GM19025 (cell line): ENCODE results near the gene HOXA10.

ENCODE experiments used
- ATAC-seq: cut with Tn5 transposase; IDR thresholded peaks from one replicate; pipeline ENCODE4 v1.9.1; 2021; ENCODE audit warnings: mild to moderate bottlenecking, low read depth, moderate library complexity; ENCODE audit not compliant: unreplicated experiment

The HOXA10 gene

GRCh38 chr7:27191833-27192545 lies 17.9 kb upstream of the HOXA10 start:
- ATAC-seq: no peak

DNA sequence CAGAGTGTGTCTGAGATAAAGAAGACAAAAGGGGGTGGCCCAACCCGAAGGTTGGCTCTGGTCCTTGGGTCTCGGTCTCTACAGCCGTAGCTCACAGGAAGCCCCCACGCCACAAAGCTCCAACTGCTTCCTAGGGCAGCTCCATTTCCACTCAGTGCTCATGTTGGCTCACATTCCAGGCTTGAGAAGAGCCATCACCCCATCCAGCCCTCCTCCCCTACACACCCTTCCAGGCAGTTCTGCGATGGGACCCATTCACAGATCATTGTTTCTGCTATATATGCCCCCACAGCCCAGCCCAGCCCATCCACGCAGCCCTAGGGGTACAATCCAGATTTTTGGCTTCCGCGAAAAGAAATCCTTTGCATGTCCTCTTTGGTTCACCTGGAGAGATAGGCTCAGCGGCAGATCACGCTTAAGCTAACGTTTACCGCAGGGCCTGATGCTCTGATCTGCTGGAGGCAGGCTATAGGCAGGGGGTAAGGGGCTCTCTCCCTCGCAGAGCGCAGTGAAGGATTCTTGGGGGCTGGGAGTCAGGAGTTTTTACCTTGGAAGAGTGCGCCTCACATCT lies 17.1 kb upstream of the HOXA10 start:
- ATAC-seq: no peak

DNA sequence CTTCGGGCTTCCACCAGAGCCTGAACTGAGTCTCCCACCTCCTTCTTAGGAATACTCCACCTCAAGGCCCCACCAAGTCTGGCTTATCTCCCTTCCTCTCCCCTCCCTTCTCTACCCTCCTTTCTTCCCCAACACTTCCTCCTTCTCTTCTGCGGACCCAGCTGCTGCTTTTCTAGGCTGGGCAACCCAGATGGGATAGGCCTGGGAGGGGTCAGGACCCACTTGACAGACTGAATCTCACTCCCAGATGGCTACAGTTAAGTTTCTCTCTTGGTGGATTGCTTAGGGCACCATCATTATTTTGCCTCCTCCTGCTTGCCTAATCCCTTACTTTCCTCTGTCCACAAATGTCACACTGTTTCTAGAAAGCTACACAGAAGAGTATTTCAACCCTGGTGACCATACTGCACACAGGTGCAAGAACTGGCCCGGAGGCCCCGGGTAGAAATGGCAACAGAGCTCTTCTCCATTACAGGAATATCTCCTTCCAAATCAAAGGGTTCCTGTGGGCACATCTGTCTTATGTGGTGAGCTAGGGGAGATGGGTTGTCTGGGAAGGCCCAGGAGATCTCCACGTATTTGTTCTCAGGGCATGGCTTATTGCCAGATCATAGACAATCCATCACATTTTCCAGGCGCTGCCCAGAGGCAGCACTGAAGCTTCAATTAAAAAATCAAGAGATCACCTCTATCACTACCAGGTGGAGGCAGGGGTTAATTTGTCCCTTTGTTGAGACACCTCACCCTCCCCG lies 16.1 kb upstream of the HOXA10 start:
- ATAC-seq: no peak

DNA sequence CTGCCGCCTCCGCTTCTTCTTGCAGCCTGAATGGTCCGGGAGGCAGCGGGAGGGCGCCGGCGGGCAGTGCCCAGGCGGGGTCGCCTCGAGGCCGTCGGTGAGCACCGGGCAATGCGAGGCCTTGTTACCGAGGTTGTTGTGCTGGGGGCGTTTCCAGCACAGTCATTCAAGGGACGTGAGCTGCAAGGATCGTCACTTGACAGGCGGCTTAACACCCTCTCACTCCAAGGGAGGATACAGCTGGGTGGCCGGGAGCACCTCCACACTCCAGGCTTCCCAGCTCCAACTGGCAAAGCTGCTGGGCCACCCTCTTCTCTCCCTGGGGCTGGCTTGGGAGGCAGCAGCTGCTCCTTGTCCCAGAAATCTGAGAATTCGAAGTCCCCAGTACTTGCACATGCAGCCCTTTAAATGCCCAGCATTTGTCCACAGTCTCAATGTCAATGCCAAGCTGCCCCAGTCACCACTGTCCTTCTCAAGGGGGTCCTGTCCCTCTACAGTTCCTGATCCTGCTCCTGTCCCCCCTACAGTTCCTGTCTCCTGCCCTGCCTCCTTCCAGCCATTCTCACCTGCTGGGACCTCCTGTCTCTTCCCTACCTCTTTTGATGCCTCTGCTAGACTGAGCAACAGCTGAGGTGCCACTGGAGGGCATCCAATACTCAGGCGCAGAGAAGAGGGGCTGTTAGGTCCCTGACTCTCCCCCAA lies 15.3 kb upstream of the HOXA10 start:
- no peak for ATAC-seq

- ATAC-seq: no peak
Observed at GRCh38 chr7:27188386-27189294, 14.5 kb upstream of the HOXA10 start.

GRCh38 chr7:27187475-27188385 lies 13.6 kb upstream of the HOXA10 start:
- ATAC-seq: no peak

DNA sequence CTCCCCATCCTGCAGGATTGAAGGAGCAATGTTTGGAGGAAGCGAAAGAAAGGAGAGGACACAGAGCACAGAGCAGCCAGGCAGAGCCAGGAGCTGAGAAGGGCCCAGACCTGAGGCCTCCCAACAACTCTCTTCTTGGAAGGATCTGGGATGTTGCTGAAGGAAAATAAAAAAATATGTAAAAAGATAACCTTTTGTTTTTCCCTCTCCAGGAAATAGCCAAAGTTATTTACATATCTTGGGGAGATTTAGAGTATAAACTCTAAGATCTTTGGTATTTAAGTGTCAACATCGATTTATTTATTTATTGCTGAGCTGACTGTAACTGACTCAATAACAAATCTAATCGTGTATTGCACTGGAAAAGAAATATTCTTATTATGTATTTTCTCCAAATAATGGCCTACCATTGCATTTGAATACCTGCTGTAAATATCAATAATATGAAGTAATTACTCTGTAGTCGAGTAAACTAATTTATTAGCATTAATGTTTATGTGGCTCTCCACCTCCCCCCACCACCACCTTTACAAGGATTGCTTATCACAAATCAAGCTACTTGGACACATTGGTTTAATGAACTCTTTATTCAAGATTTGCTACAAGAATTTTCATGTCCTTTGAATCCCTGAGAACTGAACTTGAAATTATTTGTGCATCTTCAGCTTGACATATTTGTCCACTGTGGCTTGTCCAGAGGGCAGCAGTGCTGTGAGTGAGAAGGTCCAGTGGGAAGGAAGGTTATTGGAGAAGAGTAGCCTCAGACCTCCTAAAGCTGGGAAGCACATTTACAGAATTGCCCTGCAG lies 12.8 kb upstream of the HOXA10 start:
- ATAC-seq: no peak

DNA sequence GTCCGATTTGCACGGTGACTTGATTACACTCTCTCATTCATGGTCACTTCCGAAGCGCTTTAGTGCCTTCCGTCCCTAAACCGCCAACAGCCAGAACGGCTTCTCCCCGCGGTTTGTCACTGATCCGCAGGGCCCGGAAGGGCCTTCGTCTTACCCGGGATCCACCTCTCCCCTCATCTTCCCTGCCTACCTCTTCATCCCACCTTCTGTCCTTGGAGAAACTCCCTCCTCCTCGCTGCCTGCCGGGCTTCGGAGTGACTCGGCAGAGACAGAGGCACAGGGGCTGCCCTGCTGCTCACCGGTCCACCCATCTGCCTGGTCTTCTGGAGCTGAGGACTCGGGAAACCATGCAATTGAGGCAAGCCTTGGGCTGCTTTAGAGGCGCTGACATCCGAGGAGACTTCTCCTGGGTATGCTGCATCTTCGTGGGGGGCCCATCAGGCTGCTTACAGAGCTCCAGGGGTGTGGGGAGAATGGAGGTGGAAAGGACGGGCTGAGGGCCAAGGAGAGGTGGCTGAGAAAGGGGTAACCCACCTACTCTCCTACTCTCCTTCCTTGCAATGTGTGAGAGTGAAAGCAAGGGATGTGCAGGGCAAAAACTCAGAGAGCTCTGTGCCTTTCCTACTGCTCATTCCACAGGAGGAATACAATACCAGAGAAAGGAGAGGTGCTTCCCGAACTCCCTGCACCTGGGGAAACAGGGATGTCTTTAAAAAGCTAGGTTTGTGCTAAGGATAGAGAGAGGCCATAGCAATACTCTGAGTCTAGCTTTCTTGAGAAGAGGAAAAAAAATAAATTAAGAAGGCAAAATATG lies 11.9 kb upstream of the HOXA10 start:
- no peak for ATAC-seq

DNA sequence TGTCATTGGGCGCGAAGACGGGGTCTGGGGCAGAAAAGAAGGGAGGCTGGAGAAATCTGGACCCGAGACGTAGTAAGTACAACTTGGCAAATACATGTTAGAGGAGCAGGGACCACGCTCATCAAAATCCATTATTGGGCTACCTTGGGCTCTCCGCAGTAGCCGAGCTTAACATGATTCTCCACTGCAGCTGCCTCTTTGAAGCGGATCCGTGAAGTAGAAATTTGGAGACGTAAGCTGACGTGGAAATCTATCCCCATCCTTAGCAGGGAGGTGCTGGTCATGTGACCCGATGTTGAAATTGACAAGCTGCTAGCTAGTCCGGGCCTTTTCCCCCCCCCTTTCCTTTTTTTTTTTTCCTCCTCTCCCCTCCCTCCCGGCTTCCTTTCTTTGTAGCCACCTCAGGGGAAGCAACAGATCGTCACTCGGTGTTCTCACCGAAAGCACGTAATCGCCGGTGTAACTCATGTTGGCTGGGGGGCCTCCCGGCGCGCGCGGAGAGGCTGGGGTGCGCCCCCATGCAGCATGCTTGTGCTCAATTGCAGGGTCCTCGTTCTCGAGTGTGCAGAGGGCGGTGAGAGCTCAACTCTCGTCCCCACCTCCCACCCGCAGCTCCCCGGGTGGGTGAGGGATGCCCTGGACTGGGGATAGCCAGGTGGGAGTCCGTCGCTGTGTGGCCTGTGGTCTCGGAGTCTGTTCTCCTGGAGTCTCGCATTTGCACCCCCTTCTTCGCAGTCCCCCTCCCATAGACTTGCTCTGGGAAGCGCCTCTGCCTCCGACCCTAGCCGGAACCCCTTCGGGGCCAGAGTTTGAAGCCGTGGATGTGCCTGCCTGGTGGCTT lies 11.1 kb upstream of the HOXA10 start, which contains the start of gene HOXA11:
Gene HOXA11, minus strand, starts transcription at position 220 of the 841 bp plus-strand sequence. Its CDS starts 88 bp downstream, at position 132.
- no peak for ATAC-seq

- ATAC-seq: no peak
Observed at GRCh38 chr7:27184337-27185012, 10.4 kb upstream of the HOXA10 start.

DNA sequence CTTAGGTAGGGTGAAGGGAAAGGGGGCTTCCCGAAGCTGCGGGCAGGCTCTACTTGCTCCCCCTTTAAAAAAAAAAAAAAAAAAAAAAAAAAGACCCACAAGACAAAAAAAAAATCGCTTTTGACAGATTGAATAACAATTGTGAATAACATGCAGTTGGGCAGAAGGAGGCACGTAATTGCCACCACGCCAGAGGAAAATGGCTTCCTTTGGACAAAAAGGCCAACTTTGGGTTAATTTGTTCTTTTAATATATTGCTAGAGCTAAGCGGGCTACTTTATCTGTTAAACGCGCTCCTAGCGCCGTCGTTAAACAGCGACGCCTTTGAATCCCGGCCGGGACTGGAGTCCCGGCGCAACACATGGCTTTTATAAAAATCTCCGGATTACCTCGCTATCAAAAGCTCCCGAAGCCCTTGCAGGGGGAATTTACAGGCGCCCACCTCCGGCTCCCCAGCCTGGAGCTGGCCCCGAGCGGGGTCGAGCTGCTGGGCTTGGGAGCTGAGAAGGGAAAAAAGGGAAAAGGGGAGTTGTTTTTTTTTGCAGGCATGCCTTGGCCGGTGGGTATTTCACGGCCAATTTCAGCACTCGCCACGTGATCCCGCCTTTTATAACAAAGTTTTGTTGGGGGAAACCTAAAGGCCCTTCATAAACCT lies 9.7 kb upstream of the HOXA10 start:
- ATAC-seq: no peak

DNA sequence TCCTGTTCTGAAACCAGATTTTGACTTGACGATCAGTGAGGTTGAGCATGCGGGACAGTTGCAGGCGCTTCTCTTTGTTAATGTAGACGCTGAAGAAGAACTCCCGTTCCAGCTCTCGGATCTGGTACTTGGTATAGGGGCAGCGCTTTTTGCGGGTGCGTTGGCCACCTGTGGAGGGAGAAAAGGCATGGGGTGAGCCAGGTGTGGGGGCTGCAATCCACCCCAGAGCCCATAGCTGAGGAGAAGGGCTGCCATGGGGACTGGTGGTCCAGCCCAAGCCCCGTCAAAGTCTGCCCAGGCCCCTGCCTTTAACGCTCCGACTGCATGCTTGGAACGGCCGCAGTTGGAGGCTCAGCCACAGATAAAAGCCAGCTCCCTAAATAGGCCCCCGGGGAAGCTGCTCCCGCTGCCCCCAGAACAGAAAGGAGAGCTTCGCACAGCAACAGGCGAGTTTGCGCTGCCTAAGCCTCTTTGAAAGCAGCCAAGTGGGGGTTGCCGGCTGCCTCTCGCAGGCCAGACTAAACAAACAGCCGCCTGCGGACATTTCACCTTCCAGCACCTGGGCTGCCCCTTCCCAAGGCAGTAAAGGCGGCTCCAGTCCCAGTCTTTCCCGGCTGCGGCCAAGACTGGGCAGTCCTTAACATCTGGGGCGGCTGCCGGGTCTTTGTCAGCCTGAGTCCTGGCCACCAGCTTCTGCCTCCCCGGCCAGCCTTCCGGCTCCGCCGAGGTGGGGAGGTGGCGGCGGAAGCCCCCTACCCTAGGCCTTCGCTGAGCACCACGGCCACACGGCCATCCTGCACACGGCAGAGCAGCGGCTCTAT lies 9.0 kb upstream of the HOXA10 start:
- ATAC-seq: no peak

DNA sequence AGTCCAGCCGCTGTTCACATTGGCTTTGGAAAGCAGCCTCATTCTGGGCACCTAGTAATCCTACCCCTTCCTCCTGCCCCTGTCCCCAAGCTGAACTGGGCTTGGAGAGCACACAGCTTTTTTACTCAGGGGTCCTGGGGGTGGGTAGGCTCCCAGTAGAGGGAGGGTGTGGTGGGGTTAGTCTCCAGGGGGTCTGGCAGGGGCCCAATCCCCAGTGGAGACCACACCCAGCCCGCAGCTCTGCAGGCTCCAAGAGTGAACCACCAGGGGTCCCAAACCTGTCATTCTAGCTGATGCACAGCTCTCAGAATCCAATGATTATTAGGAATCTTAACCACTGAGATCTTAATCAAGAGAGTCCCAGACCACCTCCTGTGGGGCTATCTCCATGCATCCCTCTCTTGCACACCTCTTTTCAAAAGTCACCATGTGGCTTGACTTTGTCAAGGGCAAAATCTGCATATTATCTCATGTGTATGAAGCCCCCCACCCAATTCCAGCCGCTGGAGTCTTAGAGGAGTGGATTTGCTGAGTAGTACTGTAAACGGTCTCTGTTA lies 8.2 kb upstream of the HOXA10 start:
- ATAC-seq: no peak

DNA sequence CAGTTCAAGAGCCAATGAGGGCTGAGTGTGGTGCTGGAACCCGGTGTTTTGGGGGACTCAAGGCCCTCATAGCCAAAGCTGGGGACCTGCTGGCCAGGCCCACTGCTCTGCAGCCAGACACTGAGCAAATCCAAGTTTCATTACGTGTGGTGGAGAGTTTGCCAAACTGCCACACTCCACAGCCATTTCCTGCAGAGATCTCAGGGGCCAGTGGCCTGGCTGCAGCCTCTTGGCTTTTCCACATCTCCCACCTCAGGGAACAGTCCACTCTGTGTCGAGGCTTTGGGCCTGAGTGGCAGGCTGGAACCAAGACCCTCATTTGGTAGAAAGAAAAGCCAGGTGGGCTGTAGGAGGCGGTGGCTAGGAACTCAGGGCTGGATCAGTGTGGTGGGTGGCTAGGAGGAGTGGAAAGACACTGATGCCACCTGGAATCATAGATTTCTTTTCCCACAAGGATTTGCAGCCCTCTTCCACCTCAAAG lies 7.7 kb upstream of the HOXA10 start:
- no peak for ATAC-seq
